Neural progenitor cell (in vitro differentiated cells): ENCODE results near the gene NHLRC4. TPM values are rescaled to one million over a fixed set of nuclear protein-coding genes. Genes with fewer than 3 reads are reported as not detected.

Source experiments
- DNase-seq: peaks from one replicate; pipeline ENCODE4 v3.0.0-alpha.2; 2016; ENCODE audit warnings: low spot score
- H2AFZ ChIP-seq: fragments of 200-600 bp; sonication (generic); replicated peaks from 2 replicates; pipeline ENCODE4 v1.6.1; 2016; ENCODE audit warnings: antibody characterized with exemption
- H3F3A ChIP-seq: fragments of 200-600 bp; sonication (generic); 2 replicates; pipeline ENCODE4 v1.6.1; 2016; ENCODE audit warnings: antibody characterized with exemption, low read depth
- H3K27ac ChIP-seq: fragments of 200-600 bp; sonication (generic); 2 replicates; pipeline ENCODE4 v1.5.1; 2016; ENCODE audit warnings: mild to moderate bottlenecking
- H3K27me3 ChIP-seq: fragments of 200-600 bp; sonication (generic); 2 replicates; pipeline ENCODE4 v1.6.1; 2016; ENCODE audit warnings: mild to moderate bottlenecking, moderate library complexity
- H3K36me3 ChIP-seq: fragments of 200-600 bp; sonication (generic); 2 replicates; pipeline ENCODE4 v1.5.1; 2016
- H3K4me1 ChIP-seq: fragments of 200-600 bp; sonication (generic); 2 replicates; pipeline ENCODE4 v1.6.1; 2016; ENCODE audit warnings: mixed run types
- H3K4me2 ChIP-seq: fragments of 200-600 bp; sonication (generic); 2 replicates; pipeline ENCODE4 v1.6.1; 2016
- H3K4me3 ChIP-seq: fragments of 200-600 bp; sonication (generic); 2 replicates; pipeline ENCODE4 v1.5.1; 2016
- H3K79me2 ChIP-seq: fragments of 200-600 bp; sonication (generic); 2 replicates; pipeline ENCODE4 v1.6.1; 2016; ENCODE audit warnings: low read depth
- H3K9ac ChIP-seq: fragments of 200-600 bp; sonication (generic); 2 replicates; pipeline ENCODE4 v1.6.1; 2016
- H3K9me3 ChIP-seq: fragments of 200-600 bp; sonication (generic); 2 replicates; pipeline ENCODE4 v1.5.1; 2016; ENCODE audit warnings: low read depth
- H4K20me1 ChIP-seq: fragments of 200-600 bp; sonication (generic); 2 replicates; pipeline ENCODE4 v1.6.1; 2016; ENCODE audit warnings: low read depth
- H3K27ac Mint-ChIP-seq: 3 replicates; pipeline ENCODE4 v1.8.0; 2021; ENCODE audit warnings: mixed read lengths
- H3K27me3 Mint-ChIP-seq: 2 replicates; pipeline ENCODE4 v1.8.0; 2022; ENCODE audit warnings: low read depth, mild to moderate bottlenecking, inconsistent platforms, moderate library complexity, mixed read lengths; ENCODE audit not compliant: insufficient read depth
- H3K36me3 Mint-ChIP-seq: 3 replicates; pipeline ENCODE4 v1.8.0; 2021; ENCODE audit warnings: mixed read lengths
- H3K4me1 Mint-ChIP-seq: 3 replicates; pipeline ENCODE4 v1.8.0; 2021; ENCODE audit warnings: mixed read lengths
- H3K4me3 Mint-ChIP-seq: 3 replicates; pipeline ENCODE4 v1.8.0; 2021; ENCODE audit warnings: mild to moderate bottlenecking, moderate library complexity, mixed read lengths
- H3K9me3 Mint-ChIP-seq: 3 replicates; pipeline ENCODE4 v1.8.0; 2020; ENCODE audit warnings: mixed read lengths
- CTCF ChIP-seq: fragments of 200-600 bp; sonication (generic); IDR thresholded peaks from 2 replicates; pipeline ENCODE4 v1.5.1; 2017; ENCODE audit warnings: antibody characterized with exemption, mild to moderate bottlenecking
- EZH2 ChIP-seq: fragments of 200-600 bp; sonication (generic); IDR thresholded peaks from 2 replicates; pipeline ENCODE4 v1.6.1; 2017; ENCODE audit warnings: antibody characterized with exemption, mild to moderate bottlenecking, moderate library complexity
- EZH2phosphoT487 ChIP-seq: fragments of 200-600 bp; sonication (generic); IDR thresholded peaks from 2 replicates; pipeline ENCODE4 v1.6.1; 2017; ENCODE audit warnings: antibody characterized with exemption
- total RNA-seq: library from RNA; depleted of rRNA; stranded (reverse); fragments of >200 nt; gene quantifications from 2 replicates; pipeline ENCODE4 v1.2.3, GENCODE V29; 2015; ENCODE audit warnings: low replicate concordance

NHLRC4 gene
- total RNA-seq, 1 donor from 2014 or later = not detected

- Mint-ChIP-seq H3K36me3 (no peaks in the 10 kb centered on the region), H3K9me3 (no peaks in the 10 kb centered on the region), H3K4me3 (no peak overlapping the region), H3K27ac (no peak overlapping the region), H3K4me1 (peaks cover 10% of the 10 kb centered on the region), H3K27me3 (peaks cover 5% of the 10 kb centered on the region)
- no peaks in the 10 kb centered on the region for H3K27me3 ChIP-seq
- no peak overlapping the region for H3K9ac ChIP-seq
- peaks cover 4% of the 10 kb centered on the region for H3F3A ChIP-seq
- H2AFZ ChIP-seq = no peak overlapping the region
- no peak for DNase-seq
- no peak overlapping the region for H3K4me3 ChIP-seq
- H3K4me1 ChIP-seq = no peaks in the 10 kb centered on the region
- no peak for TF ChIP-seq EZH2
- TF ChIP-seq CTCF = no peak
- no peak for TF ChIP-seq EZH2phosphoT487
- H4K20me1 ChIP-seq = peaks cover 34% of the 10 kb centered on the region
- no peak overlapping the region for H3K4me2 ChIP-seq
- H3K9me3 ChIP-seq = no peaks in the 10 kb centered on the region
- no peaks in the 10 kb centered on the region for H3K79me2 ChIP-seq
- H3K27ac ChIP-seq = no peak overlapping the region
- no peaks in the 10 kb centered on the region for H3K36me3 ChIP-seq
These were observed 9.5 kb downstream of the NHLRC4 start for GRCh38 chr16:576197-576822.

GRCh38 chr16:576823-577201 is 10.0 kb downstream of the NHLRC4 start:
- Histone ChIP-seq H3K4me2 (no peak overlapping the region), H3K9me3 (no peaks in the 10 kb centered on the region), H2AFZ (no peak overlapping the region), H3K36me3 (no peaks in the 10 kb centered on the region), H3K27me3 (no peaks in the 10 kb centered on the region), H4K20me1 (peaks cover 31% of the 10 kb centered on the region), H3K9ac (no peak overlapping the region), H3K4me1 (no peaks in the 10 kb centered on the region), H3K4me3 (no peak overlapping the region), H3K79me2 (no peaks in the 10 kb centered on the region), H3F3A (peaks cover 4% of the 10 kb centered on the region), H3K27ac (no peak overlapping the region)
- DNase-seq = peak; percentile 72
- TF ChIP-seq CTCF (peak; percentile 50), EZH2 (no peak)
- Mint-ChIP-seq H3K27me3 (peaks cover 2% of the 10 kb centered on the region), H3K27ac (no peak overlapping the region), H3K4me1 (peaks cover 5% of the 10 kb centered on the region), H3K9me3 (no peaks in the 10 kb centered on the region), H3K36me3 (no peaks in the 10 kb centered on the region), H3K4me3 (no peak overlapping the region)

GRCh38 chr16:577796-578195 is 11.0 kb downstream of the NHLRC4 start:
- Mint-ChIP-seq H3K4me1 (peaks cover 3% of the 10 kb centered on the region), H3K9me3 (no peaks in the 10 kb centered on the region), H3K27ac (no peak overlapping the region), H3K27me3 (peaks cover 2% of the 10 kb centered on the region), H3K36me3 (no peaks in the 10 kb centered on the region), H3K4me3 (no peak overlapping the region)
- no peak for DNase-seq
- Histone ChIP-seq H3K4me3 (no peak overlapping the region), H3K27ac (no peak overlapping the region), H3F3A (peaks cover 5% of the 10 kb centered on the region), H3K9me3 (no peaks in the 10 kb centered on the region), H3K27me3 (no peaks in the 10 kb centered on the region), H3K4me1 (no peaks in the 10 kb centered on the region), H3K36me3 (no peaks in the 10 kb centered on the region), H3K4me2 (no peak overlapping the region), H2AFZ (no peak overlapping the region), H3K79me2 (no peaks in the 10 kb centered on the region), H4K20me1 (peaks cover 29% of the 10 kb centered on the region), H3K9ac (no peak overlapping the region)
- TF ChIP-seq CTCF (no peak), EZH2phosphoT487 (no peak), EZH2 (no peak)
